Mesothelial cell of epicardium (in vitro differentiated cells): ENCODE data around the gene HCAR2. TPM values are rescaled to one million over a fixed set of nuclear protein-coding genes. Genes with fewer than 3 reads are reported as not detected.

Experiments used
- DNase-seq, 2 experiments: peaks; one replicate each; pipeline ENCODE4 v3.0.0; 2021; ENCODE audit warnings: low spot score in 2 of 2; ENCODE audit not compliant: unreplicated experiment in 2 of 2
- H3K27ac Mint-ChIP-seq: 2 replicates; pipeline ENCODE4 v1.8.0; 2021; ENCODE audit warnings: mixed read lengths
- H3K27me3 Mint-ChIP-seq: 2 replicates; pipeline ENCODE4 v1.8.0; 2021; ENCODE audit warnings: low read depth, mixed read lengths
- H3K36me3 Mint-ChIP-seq: 2 replicates; pipeline ENCODE4 v1.8.0; 2021; ENCODE audit warnings: mixed read lengths
- H3K4me1 Mint-ChIP-seq: 2 replicates; pipeline ENCODE4 v1.8.0; 2021; ENCODE audit warnings: mixed read lengths
- H3K4me3 Mint-ChIP-seq: 2 replicates; pipeline ENCODE4 v1.8.0; 2021; ENCODE audit warnings: mild to moderate bottlenecking, moderate library complexity, mixed read lengths
- H3K9me3 Mint-ChIP-seq: 2 replicates; pipeline ENCODE4 v1.8.0; 2021; ENCODE audit warnings: mixed read lengths
- total RNA-seq: library from RNA; stranded (reverse); gene quantifications from 3 replicates; pipeline ENCODE4 v1.2.1, GENCODE V29; 2021
- TF ChIP-seq, protein P1 (sequence below): fragments of 200-600 bp; sonication (generic); IDR thresholded peaks from one replicate; pipeline ENCODE4 v1.5.0; 2021; ENCODE audit warnings: antibody characterized with exemption; ENCODE audit not compliant: unreplicated experiment

HCAR2 gene
- total RNA-seq, 1 donor from 2014 or later, result 10.9 TPM

DNA sequence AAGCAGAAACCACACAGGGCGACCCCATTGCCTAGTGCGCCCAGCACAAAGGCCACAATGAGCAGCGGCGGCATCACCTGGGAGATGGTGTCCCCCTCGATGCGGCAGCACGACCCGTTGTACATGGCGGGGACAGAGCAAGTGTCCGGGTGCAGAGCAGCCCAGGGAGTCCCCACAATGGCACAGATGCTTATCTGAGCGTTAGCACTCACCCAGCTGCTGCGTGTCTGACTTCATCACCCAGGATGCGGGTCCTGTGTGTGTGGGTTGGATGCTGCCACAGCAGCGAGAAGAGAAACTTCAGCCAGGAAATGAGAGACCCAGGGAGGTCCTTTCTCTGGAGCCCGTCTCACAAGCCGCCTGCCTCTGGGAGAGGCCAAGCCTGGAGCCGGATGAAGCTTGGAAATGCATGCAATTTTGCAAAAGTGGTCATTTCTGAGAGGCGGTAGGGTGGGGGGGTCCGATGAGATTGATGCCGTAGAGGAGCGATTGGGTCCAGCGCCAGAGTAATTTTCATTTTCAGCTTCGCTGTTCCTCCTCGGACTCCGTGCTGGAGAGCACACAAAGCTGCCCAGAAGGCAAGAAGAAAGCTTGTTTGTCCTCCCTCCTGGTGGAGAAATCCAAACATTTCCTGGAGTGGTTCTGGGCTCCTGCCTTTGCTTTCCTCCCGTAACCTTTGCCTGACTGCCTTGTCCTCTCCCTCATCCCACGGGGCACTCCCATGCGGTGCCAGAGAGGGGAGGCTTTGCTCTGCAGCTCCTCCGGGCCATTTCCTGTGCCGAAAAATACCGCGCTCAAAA lies 27.3 kb upstream of the HCAR2 start, which contains the start of gene HCAR1:
TSS of gene HCAR1 (minus strand) at position 630 of the 800 bp plus-strand sequence. CDS start at position 125, 505 bp downstream.
- no peak for DNase-seq

DNA sequence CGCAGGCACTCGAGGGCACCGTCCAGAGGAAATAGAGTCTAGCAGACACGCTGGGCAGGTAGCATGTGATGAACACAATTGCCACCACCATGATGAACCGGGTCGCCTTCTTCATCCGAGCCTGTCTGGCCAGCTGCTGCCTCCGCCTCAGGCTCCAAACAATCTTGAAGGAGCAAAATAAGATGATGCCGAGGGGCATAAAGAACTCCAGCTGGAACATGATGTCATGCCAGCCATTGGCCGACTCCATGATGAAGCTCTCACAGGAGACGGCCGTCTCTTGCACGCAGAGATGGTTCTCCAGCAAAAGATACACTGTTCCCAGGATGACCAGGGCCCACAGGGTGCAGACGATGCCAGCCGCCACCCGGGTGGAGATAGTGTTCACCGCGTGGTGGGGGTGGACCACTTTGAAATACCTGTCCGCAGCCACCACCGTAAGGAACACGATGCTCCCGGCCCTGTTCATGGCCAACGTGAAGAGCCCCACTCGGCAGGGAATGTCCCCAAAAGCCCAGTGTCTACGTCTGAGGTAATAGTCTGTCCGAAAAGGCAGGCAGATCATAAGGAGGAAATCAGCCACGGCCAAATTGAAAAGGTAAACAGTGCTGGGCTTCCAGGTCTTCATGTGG lies 26.5 kb upstream of the HCAR2 start:
- H3K4me1 Mint-ChIP-seq, result peaks cover 43% of the 10 kb centered on the region
- H3K36me3 Mint-ChIP-seq, result no peaks in the 10 kb centered on the region
- DNase-seq, result no peak
- H3K4me3 Mint-ChIP-seq, result no peak overlapping the region
- H3K9me3 Mint-ChIP-seq, result no peaks in the 10 kb centered on the region
- TF ChIP-seq, protein P1, sequence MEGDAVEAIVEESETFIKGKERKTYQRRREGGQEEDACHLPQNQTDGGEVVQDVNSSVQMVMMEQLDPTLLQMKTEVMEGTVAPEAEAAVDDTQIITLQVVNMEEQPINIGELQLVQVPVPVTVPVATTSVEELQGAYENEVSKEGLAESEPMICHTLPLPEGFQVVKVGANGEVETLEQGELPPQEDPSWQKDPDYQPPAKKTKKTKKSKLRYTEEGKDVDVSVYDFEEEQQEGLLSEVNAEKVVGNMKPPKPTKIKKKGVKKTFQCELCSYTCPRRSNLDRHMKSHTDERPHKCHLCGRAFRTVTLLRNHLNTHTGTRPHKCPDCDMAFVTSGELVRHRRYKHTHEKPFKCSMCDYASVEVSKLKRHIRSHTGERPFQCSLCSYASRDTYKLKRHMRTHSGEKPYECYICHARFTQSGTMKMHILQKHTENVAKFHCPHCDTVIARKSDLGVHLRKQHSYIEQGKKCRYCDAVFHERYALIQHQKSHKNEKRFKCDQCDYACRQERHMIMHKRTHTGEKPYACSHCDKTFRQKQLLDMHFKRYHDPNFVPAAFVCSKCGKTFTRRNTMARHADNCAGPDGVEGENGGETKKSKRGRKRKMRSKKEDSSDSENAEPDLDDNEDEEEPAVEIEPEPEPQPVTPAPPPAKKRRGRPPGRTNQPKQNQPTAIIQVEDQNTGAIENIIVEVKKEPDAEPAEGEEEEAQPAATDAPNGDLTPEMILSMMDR, result no peak
- H3K27me3 Mint-ChIP-seq, result no peaks in the 10 kb centered on the region
- H3K27ac Mint-ChIP-seq, result no peak overlapping the region

More for the DNA sequence above, 27.3 kb upstream of the HCAR2 start, which contains the start of gene HCAR1:
- peaks cover 43% of the 10 kb centered on the region for H3K4me1 Mint-ChIP-seq
- H3K36me3 Mint-ChIP-seq, result no peaks in the 10 kb centered on the region
- no peak within 1 kb of the TSS for H3K4me3 Mint-ChIP-seq
- peak within 1 kb of the TSS; percentile 57 for H3K27ac Mint-ChIP-seq
- TF ChIP-seq, protein P1, result no peak
- no peaks in the 10 kb centered on the region for H3K27me3 Mint-ChIP-seq
- H3K9me3 Mint-ChIP-seq, result no peaks in the 10 kb centered on the region

DNA sequence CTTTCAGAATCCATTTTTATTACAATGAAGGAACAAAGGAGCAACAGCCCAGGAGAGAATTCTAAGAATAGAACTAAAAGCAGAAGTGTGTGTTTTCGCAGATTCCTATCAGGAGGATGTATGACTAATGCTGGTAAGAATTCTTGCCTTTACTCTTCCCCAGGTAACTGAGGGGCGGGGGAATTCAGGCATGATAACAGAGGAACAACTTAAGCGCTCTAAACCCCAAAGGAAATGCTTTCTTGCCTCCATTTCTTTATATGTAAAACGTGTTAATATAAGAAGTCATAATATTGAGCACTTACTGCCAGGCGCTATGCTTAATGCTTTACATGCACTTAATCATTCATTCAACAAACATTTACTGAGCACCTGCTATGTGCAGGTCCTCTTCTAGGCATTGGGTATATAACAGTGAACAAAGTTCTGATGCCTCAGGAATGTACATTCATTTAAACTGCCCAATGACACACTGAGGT lies 23.0 kb upstream of the HCAR2 start:
- DNase-seq, result no peak
- no peaks in the 10 kb centered on the region for H3K9me3 Mint-ChIP-seq
- H3K4me3 Mint-ChIP-seq, result no peak overlapping the region
- H3K27me3 Mint-ChIP-seq, result no peaks in the 10 kb centered on the region
- peak overlapping the region; percentile 98 for H3K27ac Mint-ChIP-seq
- H3K4me1 Mint-ChIP-seq, result peaks cover 48% of the 10 kb centered on the region
- TF ChIP-seq, protein P1, result no peak
- H3K36me3 Mint-ChIP-seq, result no peaks in the 10 kb centered on the region

DNA sequence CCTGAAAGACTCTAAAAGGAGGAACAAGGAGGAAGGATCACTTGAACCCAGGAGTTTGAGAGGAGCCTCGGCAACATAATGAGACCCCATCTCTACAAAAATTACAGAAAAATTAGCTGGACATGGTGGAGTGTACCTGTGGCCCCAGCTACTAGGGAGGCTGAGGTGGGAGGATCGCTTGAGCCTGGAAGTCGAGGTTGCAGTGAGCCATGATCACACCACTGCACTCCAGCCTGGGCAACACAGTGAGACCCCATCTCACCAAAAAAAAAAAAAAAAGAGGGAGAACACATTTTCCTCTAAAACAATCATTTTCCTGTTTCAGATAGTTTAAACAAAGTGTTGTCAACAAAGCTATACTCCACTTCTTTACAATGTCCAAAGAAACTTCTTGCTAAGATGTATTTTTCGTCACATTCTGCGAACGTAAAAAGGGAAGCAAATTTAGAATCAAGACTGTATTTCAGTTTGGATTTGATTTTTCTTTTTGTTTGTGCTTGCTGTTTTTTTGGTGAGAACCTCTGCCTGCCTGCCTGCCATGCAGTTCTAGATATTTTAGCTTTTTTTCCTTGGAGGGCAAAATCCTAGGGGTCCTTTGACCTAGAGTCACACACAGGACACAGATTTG lies 22.4 kb upstream of the HCAR2 start:
- DNase-seq, result no peak
- H3K4me1 Mint-ChIP-seq, result peaks cover 45% of the 10 kb centered on the region
- H3K4me3 Mint-ChIP-seq, result no peak overlapping the region
- TF ChIP-seq, protein P1, result no peak
- H3K9me3 Mint-ChIP-seq, result no peaks in the 10 kb centered on the region
- peak overlapping the region; percentile 98 for H3K27ac Mint-ChIP-seq
- H3K27me3 Mint-ChIP-seq, result no peaks in the 10 kb centered on the region
- H3K36me3 Mint-ChIP-seq, result no peaks in the 10 kb centered on the region

DNA sequence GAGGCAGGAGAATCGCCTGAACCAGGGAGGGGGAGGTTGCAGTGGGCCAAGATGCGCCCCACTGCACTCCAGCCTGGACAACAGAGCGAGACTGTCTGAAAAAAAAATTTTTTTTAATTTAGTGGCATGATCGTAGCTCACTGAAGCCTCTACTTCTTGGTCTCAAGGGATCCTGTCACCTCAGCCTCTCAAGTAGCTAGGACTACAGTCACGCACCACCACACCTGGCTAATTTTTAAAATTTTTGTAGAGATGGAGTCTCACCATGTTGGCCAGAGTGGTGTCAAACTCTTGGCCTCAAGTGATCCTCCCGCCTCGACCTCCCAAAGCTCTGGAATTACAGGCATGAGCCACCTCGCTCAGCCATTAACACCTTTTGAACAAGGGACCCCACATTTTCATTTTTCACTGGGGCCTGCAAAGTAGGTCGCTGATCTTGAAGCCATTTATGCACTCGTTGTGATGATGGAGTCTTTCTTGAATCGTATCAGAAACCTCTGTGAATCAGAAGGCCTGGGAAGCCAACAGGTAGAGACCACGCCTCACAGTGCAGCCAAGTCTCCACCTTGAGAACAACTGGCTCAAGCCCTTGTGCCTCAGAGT lies 21.6 kb upstream of the HCAR2 start:
- Mint-ChIP-seq H3K36me3 (no peaks in the 10 kb centered on the region), H3K4me1 (peaks cover 42% of the 10 kb centered on the region), H3K4me3 (no peak overlapping the region), H3K27me3 (no peaks in the 10 kb centered on the region), H3K9me3 (no peaks in the 10 kb centered on the region), H3K27ac (no peak overlapping the region)
- DNase-seq, result no peak
- TF ChIP-seq, protein P1, result no peak
